ENCODE data around the gene ADH1B. TPM values are rescaled to one million over a fixed set of nuclear protein-coding genes. Genes with fewer than 3 reads are reported as not detected.
"Not testable (repeated sequence)": the region's sequence is repeated elsewhere in the genome, so short reads cannot be mapped to it uniquely, and the experiment has no call there.

Gene ADH1B
- total RNA-seq, 4 donors from 2014 or later, result 247 to 331 (median 292) TPM

- intact Hi-C loops (cut with DNase I; ENCODE audit: low total_unique reads), result no loop called here
- TF ChIP-seq POLR2A (IDR thresholded peaks at IDR 0.05) (no peak), CTCF (IDR thresholded peaks at IDR 0.05) (no peak)
- DNase-seq (ENCODE audit: low spot score in 2 of 2), result no peak
- 88 to 94% methylated on average over 21 to 27 of the region's 27 CpGs for WGBS, 2 donors
- no peak overlapping the region for H3K4me3 ChIP-seq (ENCODE audit: low read depth, poor library complexity, severe bottlenecking)
Observed at GRCh38 chr4:99359480-99360204, 38.4 kb upstream of the ADH1B start.

DNA sequence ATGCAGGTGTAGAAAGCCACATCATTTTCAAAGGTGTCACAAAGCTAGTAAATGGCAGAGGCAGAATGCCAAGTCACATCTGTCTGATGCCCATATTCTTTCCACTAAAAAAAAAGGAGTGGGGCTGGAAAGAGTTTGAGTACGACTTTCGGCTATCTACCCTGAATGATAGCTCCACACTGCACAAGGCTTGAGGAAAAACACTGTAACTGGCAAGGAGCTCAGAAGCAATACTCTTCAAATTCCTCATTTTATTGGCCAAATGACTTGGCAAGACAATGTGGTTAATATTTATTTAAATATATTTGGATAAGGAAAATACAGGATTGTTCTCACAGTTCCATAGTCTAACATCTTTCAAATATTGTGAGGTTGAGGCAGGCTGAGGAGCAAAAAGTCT is 36.7 kb upstream of the ADH1B start:
- 64 to 72% methylated on average over 2 of the region's 2 CpGs for WGBS, 2 donors
- TF ChIP-seq POLR2A (IDR thresholded peaks at IDR 0.05) (no peak), CTCF (IDR thresholded peaks at IDR 0.05) (no peak)
- no peak overlapping the region for H3K4me3 ChIP-seq (ENCODE audit: low read depth, poor library complexity, severe bottlenecking)
- no peak for DNase-seq (ENCODE audit: low spot score in 2 of 2)
- intact Hi-C loops (cut with DNase I; ENCODE audit: low total_unique reads), result no loop called here

DNA sequence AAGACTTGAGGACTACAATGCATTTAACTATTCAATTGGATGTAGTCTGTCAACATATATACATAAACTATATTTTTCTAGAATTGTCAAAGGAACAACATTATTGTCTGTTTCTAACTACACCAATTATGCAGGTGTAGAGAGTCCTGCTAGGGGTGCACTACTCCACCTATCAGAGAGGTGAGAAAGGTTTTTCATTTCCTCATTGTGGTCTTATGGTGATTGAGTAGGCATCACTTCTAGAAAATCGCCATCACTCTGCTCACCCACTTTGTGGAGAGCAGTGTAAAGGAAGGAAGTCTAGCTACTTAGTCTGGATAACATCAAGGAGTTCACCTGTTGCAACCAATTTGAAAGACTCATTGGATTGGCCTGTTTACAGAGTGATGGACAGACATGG is 35.8 kb upstream of the ADH1B start:
- H3K4me3 ChIP-seq (ENCODE audit: low read depth, poor library complexity, severe bottlenecking), result no peak overlapping the region
- TF ChIP-seq POLR2A (IDR thresholded peaks at IDR 0.05), result no peak
- no peak for TF ChIP-seq CTCF (IDR thresholded peaks at IDR 0.05)
- WGBS, 2 donors, result 85 to 94% methylated on average over 1 of the region's 1 CpG
- intact Hi-C loops (cut with DNase I; ENCODE audit: low total_unique reads), result no loop called here
- DNase-seq (ENCODE audit: low spot score in 2 of 2), result no peak

GRCh38 chr4:99356149-99356548 is 34.9 kb upstream of the ADH1B start:
- 76% methylated on average over 10 of the region's 10 CpGs for WGBS, 2 donors
- intact Hi-C loops (cut with DNase I; ENCODE audit: low total_unique reads); DNase-seq (ENCODE audit: low spot score in 2 of 2); H3K4me3 ChIP-seq (ENCODE audit: low read depth, poor library complexity, severe bottlenecking): not testable (repeated sequence)

GRCh38 chr4:99352602-99353537 is 31.7 kb upstream of the ADH1B start, which contains the start of gene ADH1C:
TSS of gene ADH1C (minus strand) at chr4:99352746. CDS start at chr4:99352675, 71 bp downstream.
- TF ChIP-seq CTCF (IDR thresholded peaks at IDR 0.05) (no peak), POLR2A (IDR thresholded peaks at IDR 0.05) (no peak)
- WGBS, 2 donors, result 59% methylated on average over 10 of the region's 10 CpGs
- DNase-seq (ENCODE audit: low spot score in 2 of 2), result no peak
- no peak within 1 kb of the TSS for H3K4me3 ChIP-seq (ENCODE audit: low read depth, poor library complexity, severe bottlenecking)
- intact Hi-C loops (cut with DNase I; ENCODE audit: low total_unique reads), result no loop called here

DNA sequence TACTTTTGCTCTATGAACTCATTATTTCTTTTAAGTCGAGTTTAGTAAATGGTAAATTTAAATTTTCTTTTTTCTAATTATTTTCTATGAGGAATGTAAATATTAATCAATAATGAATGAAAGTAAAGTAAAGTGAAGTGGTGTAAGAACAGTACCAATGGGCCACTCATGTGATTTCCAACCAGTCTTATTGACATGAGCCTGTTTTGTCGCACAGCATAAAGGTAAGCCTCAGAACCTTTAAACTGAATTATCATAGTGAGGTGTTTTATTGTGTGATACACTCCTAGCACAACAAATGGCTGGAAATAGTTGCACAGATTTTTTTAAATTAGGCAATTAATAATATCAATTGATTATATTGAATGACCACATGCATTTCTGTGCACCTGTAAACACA is 30.3 kb upstream of the ADH1B start:
- intact Hi-C loops (cut with DNase I; ENCODE audit: low total_unique reads), result no loop called here
- DNase-seq (ENCODE audit: low spot score in 2 of 2), result no peak
- WGBS, 2 donors, result 90 to 91% methylated on average over 2 of the region's 2 CpGs
- no peak overlapping the region for H3K4me3 ChIP-seq (ENCODE audit: low read depth, poor library complexity, severe bottlenecking)
- no peak for TF ChIP-seq CTCF (IDR thresholded peaks at IDR 0.05)
- TF ChIP-seq POLR2A (IDR thresholded peaks at IDR 0.05), result no peak
